Heart right ventricle (tissue), 16 donors: Measurements from ENCODE around the gene WDR45B. TPM values are rescaled to one million over a fixed set of nuclear protein-coding genes. Genes with fewer than 3 reads are reported as not detected.
A peak's percentile ranks its signal among the peaks of the same experiment; 100 is the strongest.

Experiments
- ATAC-seq, 8 donors: fragments of 200-7000 bp; cut with Tn5 transposase; one replicate each; pipeline ENCODE4 v1.9.1; 2020; ENCODE audit warnings: mild to moderate bottlenecking in 8 of 8, moderate library complexity in 8 of 8, moderate number of reproducible peaks in 1 of 8
- DNase-seq, 2 donors: peaks; one replicate each; pipeline ENCODE4 v3.0.0-alpha.2; 2020
- H3K27ac ChIP-seq, 10 donors: fragments of 200-600 bp; sonication (generic) in 2 of 10; one replicate each; pipeline versions ENCODE4 v1.5.0 to v1.8.0; 2020 to 2022; ENCODE audit warnings: mild to moderate bottlenecking in 3 of 10
- H3K27me3 ChIP-seq, 7 donors: fragments of 200-600 bp; one replicate each; pipeline ENCODE4 v1.8.0; 2021 to 2022; ENCODE audit warnings: mild to moderate bottlenecking in 2 of 7
- H3K36me3 ChIP-seq, 9 donors: fragments of 200-600 bp; sonication (generic) in 1 of 9; one replicate each; pipeline versions ENCODE4 v1.5.0 to v1.8.0; 2020 to 2022; ENCODE audit warnings: mild to moderate bottlenecking in 2 of 9
- H3K4me1 ChIP-seq, 9 donors: fragments of 200-600 bp; sonication (generic) in 1 of 9; one replicate each; pipeline versions ENCODE4 v1.5.0 to v1.8.0; 2020 to 2022; ENCODE audit warnings: mild to moderate bottlenecking in 4 of 9
- H3K4me3 ChIP-seq, 10 donors: fragments of 200-600 bp; sonication (generic) in 2 of 10; one replicate each; pipeline versions ENCODE4 v1.5.0 to v1.8.0; 2020 to 2022; ENCODE audit warnings: mild to moderate bottlenecking in 7 of 10, moderate library complexity in 2 of 10
- H3K9me3 ChIP-seq, 11 donors: fragments of 200-600 bp in 10 of 11; sonication (generic) in 2 of 11; one replicate each; pipeline versions ENCODE4 v1.5.0 to v1.8.0; 2013 to 2022; ENCODE audit warnings: mild to moderate bottlenecking in 2 of 11, control low read depth in 1 of 11, moderate library complexity in 1 of 11
- CTCF ChIP-seq, 9 donors: fragments of 200-600 bp; sonication (generic) in 2 of 9; IDR thresholded peaks; one replicate each; pipeline versions ENCODE4 v1.5.0 to v1.8.0; 2021 to 2022; ENCODE audit warnings: antibody characterized with exemption in 9 of 9, mild to moderate bottlenecking in 5 of 9, moderate library complexity in 1 of 9
- WGBS, 2 donors: extraction: QIAGEN DNeasy Blood & Tissue Kit; methylation state at CpG; one replicate each; pipeline ENCODE4 v1.1.7; 2013; ENCODE audit warnings: inconsistent platforms in 1 of 2; 5-methylcytosine and 5-hydroxymethylcytosine counted together
- intact Hi-C, 10 donors: fragments of 100-400 bp; cut with DNase I; formaldehyde crosslinking; loops; one replicate each; pipeline versions ENCODE4 v1.11.1 to v1.14.2; 2022
- long read RNA-seq, 3 donors: library from polyadenylated mRNA; unstranded; transcript quantifications; one replicate each; pipeline ENCODE4 v2.0.0, GENCODE V29; 2020 to 2021
- polyA plus RNA-seq, 2 donors: library from polyadenylated mRNA; stranded (reverse); fragments of 200-250 nt; gene quantifications; one replicate each; pipeline ENCODE4 v1.2.3, GENCODE V29; 2013
- total RNA-seq, 10 donors: library from RNA; stranded (reverse); fragmentation: NEBNext Ultra II Directional in 3 of 10; extraction: Animal tissue kit (Norgen Biotek cat#: 25700) in 3 of 10; gene quantifications; one replicate each; pipeline versions ENCODE4 v1.2.1 to v1.2.4, GENCODE V29; 2021 to 2023
- donor health status: Arrhythmogenic right ventricular cardiomyopathy.
- donor health status: ischemic (EF 13 %, LVEDD 7.1; RV severe dilation, severe dysfunction).
- donor health status: healthy with polysubstance abuse.
- donor health status: DM: no; HTN: yes; CAD: no.
- donor health status: DM: no; HTN: no; CAD: no.
- donor health status: ischemic (EF 25% LVEDD 6.9; RV normal size, moderate dysfunction).
- donor health status: ischemic (EF 25% LVEDD 5.7; RV mildly dilated, moderate dysfunction).
- donor health status: healthy.
- donor health status: DM: yes; HTN: yes; CAD: no.
- donor health status: Ischemic cardiomyopathy.
- donor health status: ischemic (EF 35%, LVEDD 5.7; RV mildly dilated, moderate dysfunction).
- donor health status: nonischemic (EF 11% LVEDD 7.7; RV severe dilation, severe dysfunction).
- donor health status: DM: yes; HTN: yes; CAD: no.
- donor health status: PGD.
- donor health status: ischemic (EF 29% LVEDD 5.4; RV normal size, mild dysfunction).
- donor health status: nonischemic (EF 23%, LVEDD 6.1; RV moderate dilation, normal function).

WDR45B gene
- total RNA-seq (10 to 100 TPM; 33.0 to 45.5 (median 39.7) TPM), polyA plus RNA-seq (10 to 100 TPM; 23.3 to 43.8 TPM)
- long read RNA-seq, donor 1, transcript WDR45B-201 (10 exons, 2,587 nt), result major isoform, 36 of 63 reads
- long read RNA-seq, donor 1, partial matches to known transcripts, result 2 of 63 reads
- long read RNA-seq, donor 1, other reads (novel, unspliced or antisense), result 24 of 63 reads
- long read RNA-seq, donor 2, transcript WDR45B-201 (10 exons, 2,587 nt), result major isoform, 30 of 46 reads
- long read RNA-seq, donor 2, partial matches to known transcripts, result 4 of 46 reads
- long read RNA-seq, donor 2, other reads (novel, unspliced or antisense), result 12 of 46 reads
- long read RNA-seq, donor 3, transcript WDR45B-201 (10 exons, 2,587 nt), result major isoform, 64 of 83 reads
- long read RNA-seq, donor 3, partial matches to known transcripts, result 5 of 83 reads
- long read RNA-seq, donor 3, other reads (novel, unspliced or antisense), result 10 of 83 reads

- intact Hi-C loops, result loop anchor here in 3 of 10 donors (5.0 kb wide), 3 partner anchors 46 to 84 kb away; partner anchors contain the start of gene FN3KRP (in 1 of the 3)
- no peaks in the 10 kb centered on the region for H3K27me3 ChIP-seq
- H3K9me3 ChIP-seq, result no peaks in the 10 kb centered on the region
- peak within 1 kb of the TSS; percentile 91 to 99 (median 98) for H3K27ac ChIP-seq
- 1% methylated on average over 57 to 59 of the region's 67 CpGs for WGBS, 2 donors
- peak within 1 kb of the TSS; percentile 77 to 100 (median 99) for H3K4me3 ChIP-seq
- peaks cover 0 to 19% (median 13%) of the 10 kb centered on the region in 9 donors for H3K36me3 ChIP-seq
- ATAC-seq (peak; percentile 95 to 98 (median 98)), DNase-seq (peak; percentile 95 to 96)
- H3K4me1 ChIP-seq, result peaks cover 2 to 37% (median 23%) of the 10 kb centered on the region in 9 donors
- TF ChIP-seq CTCF (IDR thresholded peaks at IDR 0.05), result no peak
These were observed at the start of gene WDR45B for GRCh38 chr17:82648165-82648668. WDR45B (minus strand) TSS chr17:82648444; CDS start chr17:82648340, 104 bp downstream.

DNA sequence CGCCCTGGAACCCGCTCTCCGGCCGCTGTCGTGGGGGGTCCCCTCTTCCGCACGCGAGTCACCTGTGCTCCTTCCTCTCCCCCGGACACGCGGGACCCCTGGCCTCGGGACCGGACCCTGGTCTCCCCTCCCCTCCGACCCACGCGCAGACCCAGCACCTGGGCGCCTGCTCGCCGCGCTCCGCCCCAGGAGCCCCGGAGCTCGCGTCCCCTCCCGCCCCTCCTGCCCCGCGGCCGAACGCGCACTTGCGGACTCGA lies 49.5 kb upstream of the WDR45B start:
- Histone ChIP-seq H3K4me3 (peak overlapping the region; percentile 58 to 86 (median 76)), H3K27me3 (peaks cover 0 to 15% (median 0%) of the 10 kb centered on the region in 7 donors), H3K27ac (peak overlapping the region in 4 of 10 donors; percentile 62 to 78 (median 76)), H3K36me3 (no peaks in the 10 kb centered on the region), H3K4me1 (peaks cover 4 to 20% (median 17%) of the 10 kb centered on the region in 9 donors), H3K9me3 (peaks cover 0 to 16% (median 11%) of the 10 kb centered on the region in 11 donors)
- ATAC-seq, result no peak
- no peak for TF ChIP-seq CTCF (IDR thresholded peaks at IDR 0.05)
- DNase-seq, result no peak
- 0 to 1% methylated on average over 26 to 32 of the region's 32 CpGs for WGBS, 2 donors
- intact Hi-C loops, result no loop called here

DNA sequence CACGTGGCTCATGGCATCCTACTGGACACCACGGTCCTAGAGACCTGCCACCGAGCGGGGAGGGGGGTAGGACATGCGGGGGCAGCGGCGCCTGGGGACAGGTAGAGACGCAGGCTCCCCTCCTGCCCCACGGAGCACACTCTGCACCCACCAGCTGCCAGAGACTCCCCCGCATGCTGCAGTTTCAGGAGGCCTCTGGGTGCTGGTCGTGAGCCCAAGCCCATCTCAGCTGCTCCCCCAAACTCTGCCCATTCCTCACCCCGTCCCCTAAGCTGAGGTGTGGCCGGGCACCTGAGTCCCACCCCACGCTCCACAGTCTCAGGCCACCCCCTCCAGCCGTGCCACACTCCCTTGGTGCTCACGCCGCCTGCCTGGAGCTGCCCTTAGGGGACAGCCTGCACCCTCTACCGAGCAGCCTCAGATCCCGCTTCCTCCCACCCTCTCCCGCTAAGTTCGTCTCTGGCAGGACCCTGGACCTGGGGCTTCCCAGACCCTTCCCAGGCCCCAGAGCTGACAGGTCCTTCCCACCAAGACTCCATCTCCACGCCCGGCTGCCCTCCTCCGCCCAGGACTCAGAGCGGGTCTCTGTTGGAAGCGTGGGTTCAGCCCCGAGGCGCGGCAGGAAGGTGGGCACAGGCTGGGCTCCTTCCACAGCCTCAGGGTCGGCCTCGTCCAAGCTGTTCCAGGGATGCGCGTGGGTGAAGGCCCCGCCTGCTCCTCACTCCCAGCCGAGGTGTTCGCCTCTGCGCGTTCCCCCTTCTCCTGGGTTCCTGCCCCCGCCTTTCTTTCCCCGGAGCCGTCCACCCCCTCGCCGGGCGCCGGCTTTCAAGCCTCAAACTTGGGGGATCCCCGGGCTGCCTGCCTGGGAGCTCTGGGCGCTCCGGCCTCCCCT lies 48.9 kb upstream of the WDR45B start:
- Histone ChIP-seq H3K4me3 (peak overlapping the region; percentile 58 to 86 (median 76)), H3K9me3 (peaks cover 0 to 16% (median 11%) of the 10 kb centered on the region in 11 donors), H3K27me3 (peaks cover 0 to 15% (median 0%) of the 10 kb centered on the region in 7 donors), H3K4me1 (peaks cover 4 to 20% (median 17%) of the 10 kb centered on the region in 9 donors), H3K36me3 (no peaks in the 10 kb centered on the region), H3K27ac (peak overlapping the region in 4 of 10 donors; percentile 62 to 78 (median 76))
- no peak for DNase-seq
- no peak for ATAC-seq
- intact Hi-C loops, result no loop called here
- WGBS, 2 donors, result 33 to 35% methylated on average over 46 to 48 of the region's 48 CpGs
- no peak for TF ChIP-seq CTCF (IDR thresholded peaks at IDR 0.05)

DNA sequence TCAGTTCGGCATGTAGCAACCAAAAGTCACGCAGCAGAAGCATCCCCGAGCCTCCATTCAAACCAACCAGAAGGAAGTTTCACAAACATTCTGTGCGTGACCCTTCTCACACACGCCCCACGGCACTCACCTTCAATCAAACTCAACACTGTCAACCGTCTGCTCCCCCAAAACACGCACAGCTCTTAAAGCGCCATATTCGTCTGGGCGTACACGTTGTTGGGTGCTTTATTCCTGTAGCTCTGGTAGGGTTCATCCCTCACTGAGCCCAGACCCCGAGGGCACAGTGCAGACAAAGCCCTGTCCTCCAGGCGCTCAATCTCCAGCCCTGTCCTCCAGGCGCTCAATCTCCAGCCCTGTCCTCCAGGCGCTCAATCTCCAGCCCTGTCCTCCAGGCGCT lies 48.0 kb upstream of the WDR45B start:
- no peak for DNase-seq
- intact Hi-C loops, result no loop called here
- H3K27ac ChIP-seq, result no peak overlapping the region
- H3K4me1 ChIP-seq, result peaks cover 4 to 20% (median 17%) of the 10 kb centered on the region in 9 donors
- H3K36me3 ChIP-seq, result no peaks in the 10 kb centered on the region
- no peak for ATAC-seq
- WGBS, 2 donors, result 97% methylated on average over 15 to 16 of the region's 17 CpGs
- peaks cover 0 to 16% (median 11%) of the 10 kb centered on the region in 11 donors for H3K9me3 ChIP-seq
- peaks cover 0 to 15% (median 0%) of the 10 kb centered on the region in 7 donors for H3K27me3 ChIP-seq
- H3K4me3 ChIP-seq, result no peak overlapping the region
- TF ChIP-seq CTCF (IDR thresholded peaks at IDR 0.05), result no peak
